ENCODE measurements around the gene XXYLT1. TPM values are rescaled to one million over a fixed set of nuclear protein-coding genes. Genes with fewer than 3 reads are reported as not detected.

Gene XXYLT1
- total RNA-seq, 1 experiment from 2014 or later: 10.9 TPM

- ATAC-seq (no peak), DNase-seq (ENCODE audit: low read depth, low spot score) (no peak)
- no peaks in the 10 kb centered on the region for H3K36me3 ChIP-seq (ENCODE audit: control insufficient read depth in 1 of 2, insufficient read depth in 2 of 2, low read length in 2 of 2)
- peaks cover 11 to 38% of the 10 kb centered on the region in 2 experiments; a peak in 3 of 4 replicates for H3K4me1 ChIP-seq (ENCODE audit: control insufficient read depth in 1 of 2, insufficient read depth in 2 of 2, low read length in 2 of 2)
- no peak overlapping the region for H3K4me2 ChIP-seq (ENCODE audit: low read length)
- no peaks in the 10 kb centered on the region for H3K79me2 ChIP-seq (ENCODE audit: insufficient read depth, low read length)
- RAD21 ChIA-PET (ENCODE audit: low non-redundant PET in 1 of 2, low total read pairs in 2 of 2, uncharacterized antibody in 2 of 2, unreplicated experiment in 2 of 2): no interaction called here
- H3K9me3 ChIP-seq (ENCODE audit: control insufficient read depth in 1 of 2, insufficient read depth in 1 of 2, low read depth in 1 of 2, low read length in 2 of 2): no peaks in the 10 kb centered on the region
- intact Hi-C loops (cut with micrococcal nuclease): no loop called here
- no peaks in the 10 kb centered on the region for H3K9me2 ChIP-seq (ENCODE audit: insufficient read depth)
- no peak overlapping the region for H2AFZ ChIP-seq (ENCODE audit: low read depth, low read length, poor library complexity, severe bottlenecking)
- no peak for TF ChIP-seq ZBTB33 (IDR thresholded peaks at IDR 0.05; ENCODE audit: extremely low read depth, insufficient replicate concordance, low read length)
- BruUV-seq (replicated peaks): no TSS peak
- H3K9ac ChIP-seq (ENCODE audit: low read length): no peak overlapping the region
- H3K27me3 ChIP-seq (ENCODE audit: insufficient read depth, low read length): no peaks in the 10 kb centered on the region
- H3K27ac ChIP-seq (ENCODE audit: low read depth, low read length): no peak overlapping the region
- POLR2A ChIA-PET: no interaction called here
- H3K4me3 ChIP-seq (replicated peaks in 1 of 2; ENCODE audit: low read depth in 1 of 2, low read length in 2 of 2): no peak overlapping the region
- no peaks in the 10 kb centered on the region for H4K20me1 ChIP-seq (ENCODE audit: insufficient read depth)
- CTCF ChIA-PET: no interaction called here
Measured at GRCh38 chr3:195207731-195208130, 63.2 kb downstream of the XXYLT1 start.

GRCh38 chr3:195207056-195207455 lies 63.9 kb downstream of the XXYLT1 start:
- POLR2A ChIA-PET: no interaction called here

More at GRCh38 chr3:195207056-195207455, 63.9 kb downstream of the XXYLT1 start:
- Histone ChIP-seq H3K27me3 (ENCODE audit: insufficient read depth, low read length) (no peaks in the 10 kb centered on the region), H3K4me2 (ENCODE audit: low read length) (no peak overlapping the region), H3K9ac (ENCODE audit: low read length) (no peak overlapping the region), H2AFZ (ENCODE audit: low read depth, low read length, poor library complexity, severe bottlenecking) (no peak overlapping the region), H3K27ac (ENCODE audit: low read depth, low read length) (no peak overlapping the region), H3K9me2 (ENCODE audit: insufficient read depth) (no peaks in the 10 kb centered on the region), H3K79me2 (ENCODE audit: insufficient read depth, low read length) (0 out of 2 replicates have a peak, but pooled peaks cover 5% of the 10 kb centered on the region), H3K36me3 (ENCODE audit: control insufficient read depth in 1 of 2, insufficient read depth in 2 of 2, low read length in 2 of 2) (no peaks in the 10 kb centered on the region), H4K20me1 (ENCODE audit: insufficient read depth) (no peaks in the 10 kb centered on the region), H3K4me3 (replicated peaks in 1 of 2; ENCODE audit: low read depth in 1 of 2, low read length in 2 of 2) (no peak overlapping the region), H3K9me3 (ENCODE audit: control insufficient read depth in 1 of 2, insufficient read depth in 1 of 2, low read depth in 1 of 2, low read length in 2 of 2) (no peaks in the 10 kb centered on the region), H3K4me1 (ENCODE audit: control insufficient read depth in 1 of 2, insufficient read depth in 2 of 2, low read length in 2 of 2) (peaks cover 11 to 38% of the 10 kb centered on the region in 2 experiments; a peak in 3 of 4 replicates)
- DNase-seq (ENCODE audit: low read depth, low spot score) (no peak), ATAC-seq (no peak)
- ChIA-PET CTCF (no interaction called here), RAD21 (ENCODE audit: low non-redundant PET in 1 of 2, low total read pairs in 2 of 2, uncharacterized antibody in 2 of 2, unreplicated experiment in 2 of 2) (no interaction called here)
- BruUV-seq (replicated peaks): no TSS peak
- intact Hi-C loops (cut with micrococcal nuclease): no loop called here
- TF ChIP-seq, protein P1, sequence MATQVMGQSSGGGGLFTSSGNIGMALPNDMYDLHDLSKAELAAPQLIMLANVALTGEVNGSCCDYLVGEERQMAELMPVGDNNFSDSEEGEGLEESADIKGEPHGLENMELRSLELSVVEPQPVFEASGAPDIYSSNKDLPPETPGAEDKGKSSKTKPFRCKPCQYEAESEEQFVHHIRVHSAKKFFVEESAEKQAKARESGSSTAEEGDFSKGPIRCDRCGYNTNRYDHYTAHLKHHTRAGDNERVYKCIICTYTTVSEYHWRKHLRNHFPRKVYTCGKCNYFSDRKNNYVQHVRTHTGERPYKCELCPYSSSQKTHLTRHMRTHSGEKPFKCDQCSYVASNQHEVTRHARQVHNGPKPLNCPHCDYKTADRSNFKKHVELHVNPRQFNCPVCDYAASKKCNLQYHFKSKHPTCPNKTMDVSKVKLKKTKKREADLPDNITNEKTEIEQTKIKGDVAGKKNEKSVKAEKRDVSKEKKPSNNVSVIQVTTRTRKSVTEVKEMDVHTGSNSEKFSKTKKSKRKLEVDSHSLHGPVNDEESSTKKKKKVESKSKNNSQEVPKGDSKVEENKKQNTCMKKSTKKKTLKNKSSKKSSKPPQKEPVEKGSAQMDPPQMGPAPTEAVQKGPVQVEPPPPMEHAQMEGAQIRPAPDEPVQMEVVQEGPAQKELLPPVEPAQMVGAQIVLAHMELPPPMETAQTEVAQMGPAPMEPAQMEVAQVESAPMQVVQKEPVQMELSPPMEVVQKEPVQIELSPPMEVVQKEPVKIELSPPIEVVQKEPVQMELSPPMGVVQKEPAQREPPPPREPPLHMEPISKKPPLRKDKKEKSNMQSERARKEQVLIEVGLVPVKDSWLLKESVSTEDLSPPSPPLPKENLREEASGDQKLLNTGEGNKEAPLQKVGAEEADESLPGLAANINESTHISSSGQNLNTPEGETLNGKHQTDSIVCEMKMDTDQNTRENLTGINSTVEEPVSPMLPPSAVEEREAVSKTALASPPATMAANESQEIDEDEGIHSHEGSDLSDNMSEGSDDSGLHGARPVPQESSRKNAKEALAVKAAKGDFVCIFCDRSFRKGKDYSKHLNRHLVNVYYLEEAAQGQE (IDR thresholded peaks at IDR 0.05; ENCODE audit: low read depth): no peak
- TF ChIP-seq POLR2AphosphoS5 (IDR thresholded peaks at IDR 0.05; ENCODE audit: low read depth, low read length) (no peak), EGR1 (IDR thresholded peaks at IDR 0.05; ENCODE audit: low read depth) (no peak), POLR2A (IDR thresholded peaks at IDR 0.05; ENCODE audit: borderline replicate concordance, extremely low read depth, insufficient read depth, insufficient read length) (no peak), EZH2phosphoT487 (IDR thresholded peaks at IDR 0.05; ENCODE audit: borderline replicate concordance) (no peak), ELF1 (IDR thresholded peaks at IDR 0.05; ENCODE audit: borderline replicate concordance, low read depth) (no peak)
- TF ChIP-seq, protein P2, sequence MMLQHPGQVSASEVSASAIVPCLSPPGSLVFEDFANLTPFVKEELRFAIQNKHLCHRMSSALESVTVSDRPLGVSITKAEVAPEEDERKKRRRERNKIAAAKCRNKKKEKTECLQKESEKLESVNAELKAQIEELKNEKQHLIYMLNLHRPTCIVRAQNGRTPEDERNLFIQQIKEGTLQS (IDR thresholded peaks at IDR 0.05): no peak

Measured in HCT116 (cell line).